ENCODE measurements around the gene ZNF408. TPM values are rescaled to one million over a fixed set of nuclear protein-coding genes. Genes with fewer than 3 reads are reported as not detected.
A peak's percentile ranks its signal among the peaks of the same experiment; 100 is the strongest.

The ZNF408 gene
- total and polyA plus RNA-seq, 2 of the 13 experiments (the other 11 are each of a cell fraction or from before 2014, with no cell fraction given) = 11.2 to 12.5 TPM

- no peak for TF ChIP-seq ZNF407 (CRISPR knock-in tag; IDR thresholded peaks at IDR 0.05; ENCODE audit: not compliant biosample characterization)
- no peak for TF ChIP-seq ZNF788 (CRISPR knock-in tag; IDR thresholded peaks at IDR 0.05; ENCODE audit: borderline replicate concordance)
- TF ChIP-seq ZNF160 (CRISPR knock-in tag; IDR thresholded peaks at IDR 0.05) = peak; percentile 50
- TF ChIP-seq ZNF580 (CRISPR knock-in tag; IDR thresholded peaks at IDR 0.05; ENCODE audit: borderline replicate concordance, low read depth) = peak; percentile 41; the same call in 1 of the 2 replicates
- TF ChIP-seq PPARG (CRISPR knock-in tag; conservative IDR thresholded peaks at IDR 0.05) = peak; percentile 91
- peak; percentile 91 for TF ChIP-seq GATAD2A (CRISPR knock-in tag; IDR thresholded peaks at IDR 0.05)
- no peak for TF ChIP-seq REL (CRISPR knock-in tag; conservative IDR thresholded peaks at IDR 0.05)
- TF ChIP-seq ZNF180 (CRISPR knock-in tag; IDR thresholded peaks at IDR 0.05; ENCODE audit: borderline replicate concordance, low read depth) = no peak
- 0 out of 2 replicates have a peak, but pooled peaks have one; percentile 63 for TF ChIP-seq ZNF713 (CRISPR knock-in tag; IDR thresholded peaks at IDR 0.05)
- TF ChIP-seq ZNF619 (CRISPR knock-in tag; IDR thresholded peaks at IDR 0.05) = no peak
- no peak for TF ChIP-seq ZHX2 (IDR thresholded peaks at IDR 0.05; ENCODE audit: low read depth)
- TF ChIP-seq ZHX2 (CRISPR knock-in tag; IDR thresholded peaks at IDR 0.05; ENCODE audit: borderline replicate concordance) = no peak
- no peak for TF ChIP-seq ZNF597 (CRISPR knock-in tag; IDR thresholded peaks at IDR 0.05)
Measured at GRCh38 chr11:46719048-46719542, 18.3 kb downstream of the ZNF408 start, which contains the start of gene F2 (continued).
